GM06990 (cell line): Measurements from ENCODE around the gene BCL6.

ENCODE experiments used
- DNase-seq: peaks from one replicate; pipeline ENCODE4 v3.0.0-alpha.2; 2011; ENCODE audit not compliant: insufficient read length; ENCODE audit errors: extremely low read depth
- H3K27me3 ChIP-seq: replicated peaks from 2 replicates; pipeline ENCODE4 v1.6.0; 2011; ENCODE audit warnings: low read length; ENCODE audit not compliant: control insufficient read depth, insufficient read depth
- H3K36me3 ChIP-seq: 2 replicates; pipeline ENCODE4 v1.5.1; 2011; ENCODE audit warnings: low read length; ENCODE audit not compliant: control insufficient read depth, insufficient read depth
- H3K4me3 ChIP-seq: replicated peaks from 2 replicates; pipeline ENCODE4 v1.5.1; 2011; ENCODE audit warnings: low read depth, mild to moderate bottlenecking, control low read depth, low read length
- TF ChIP-seq, protein P1 (sequence below): IDR thresholded peaks from 2 replicates; pipeline ENCODE4 v1.5.1; 2011; ENCODE audit warnings: low read length, control low read depth, mild to moderate bottlenecking, inconsistent platforms; ENCODE audit not compliant: insufficient read depth, poor library complexity, severe bottlenecking

Gene BCL6

DNA sequence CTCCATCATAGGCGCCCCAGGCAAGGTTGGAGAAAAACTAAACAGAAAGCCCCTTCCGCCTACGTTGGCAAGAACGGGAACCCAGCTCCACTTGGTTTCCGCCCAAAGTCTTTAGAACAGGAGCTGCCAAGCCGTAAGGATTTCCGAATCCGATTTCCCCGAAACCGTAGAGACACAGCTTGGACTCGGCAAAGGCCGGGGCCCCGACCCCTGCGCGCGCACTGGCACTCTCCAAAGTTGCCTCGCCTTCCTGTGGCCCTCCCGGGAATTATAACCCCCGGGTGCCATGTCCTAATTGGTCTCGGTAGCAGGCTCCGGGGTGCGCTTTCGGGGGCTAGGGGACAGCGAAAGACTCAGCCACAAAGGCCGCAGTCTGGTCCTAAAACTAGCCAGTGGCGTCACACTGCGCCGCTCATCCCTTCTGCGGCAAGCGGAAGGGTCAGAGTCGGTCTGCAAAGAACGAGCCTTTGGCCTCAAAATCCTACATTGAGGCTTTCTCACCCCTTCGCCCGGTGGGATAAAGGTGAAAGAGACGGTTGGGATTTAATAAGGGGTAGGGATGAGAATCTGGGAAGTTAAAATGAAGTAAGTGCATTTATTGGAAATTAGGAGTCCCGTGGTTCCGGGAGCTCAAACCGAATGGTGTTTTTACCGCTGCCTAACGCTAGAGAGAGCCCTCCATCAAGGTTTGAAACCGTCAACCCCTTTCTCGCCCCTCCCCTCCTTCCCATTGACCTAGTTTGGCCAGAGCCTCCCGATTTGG lies 6.8 kb downstream of the BCL6 start:
- no peaks in the 10 kb centered on the region; the same call in none of the 2 replicates for H3K27me3 ChIP-seq
- TF ChIP-seq, protein P1, sequence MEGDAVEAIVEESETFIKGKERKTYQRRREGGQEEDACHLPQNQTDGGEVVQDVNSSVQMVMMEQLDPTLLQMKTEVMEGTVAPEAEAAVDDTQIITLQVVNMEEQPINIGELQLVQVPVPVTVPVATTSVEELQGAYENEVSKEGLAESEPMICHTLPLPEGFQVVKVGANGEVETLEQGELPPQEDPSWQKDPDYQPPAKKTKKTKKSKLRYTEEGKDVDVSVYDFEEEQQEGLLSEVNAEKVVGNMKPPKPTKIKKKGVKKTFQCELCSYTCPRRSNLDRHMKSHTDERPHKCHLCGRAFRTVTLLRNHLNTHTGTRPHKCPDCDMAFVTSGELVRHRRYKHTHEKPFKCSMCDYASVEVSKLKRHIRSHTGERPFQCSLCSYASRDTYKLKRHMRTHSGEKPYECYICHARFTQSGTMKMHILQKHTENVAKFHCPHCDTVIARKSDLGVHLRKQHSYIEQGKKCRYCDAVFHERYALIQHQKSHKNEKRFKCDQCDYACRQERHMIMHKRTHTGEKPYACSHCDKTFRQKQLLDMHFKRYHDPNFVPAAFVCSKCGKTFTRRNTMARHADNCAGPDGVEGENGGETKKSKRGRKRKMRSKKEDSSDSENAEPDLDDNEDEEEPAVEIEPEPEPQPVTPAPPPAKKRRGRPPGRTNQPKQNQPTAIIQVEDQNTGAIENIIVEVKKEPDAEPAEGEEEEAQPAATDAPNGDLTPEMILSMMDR = peak; percentile 82

DNA sequence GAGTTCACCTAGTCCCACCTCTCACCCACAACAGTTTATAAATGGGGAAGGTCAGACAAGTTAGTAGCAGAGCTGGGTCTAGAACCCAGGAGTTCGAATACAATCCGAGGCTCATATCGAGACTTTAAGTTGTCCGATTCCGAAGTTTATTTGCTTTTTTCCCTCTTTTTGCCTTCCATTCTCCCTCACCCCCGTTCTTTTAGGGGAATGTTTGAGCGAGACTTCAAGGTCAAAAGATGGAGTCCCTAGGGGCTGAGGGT lies 7.3 kb downstream of the BCL6 start:
- TF ChIP-seq, protein P1 = no peak
- Histone ChIP-seq H3K27me3 (no peaks in the 10 kb centered on the region; the same call in none of the 2 replicates), H3K36me3 (no peaks in the 10 kb centered on the region), H3K4me3 (peak overlapping the region; percentile 52)
- DNase-seq = no peak

More for the DNA sequence above, 6.8 kb downstream of the BCL6 start:
- peak overlapping the region; percentile 52 for H3K4me3 ChIP-seq
- no peaks in the 10 kb centered on the region for H3K36me3 ChIP-seq
- no peak for DNase-seq

DNA sequence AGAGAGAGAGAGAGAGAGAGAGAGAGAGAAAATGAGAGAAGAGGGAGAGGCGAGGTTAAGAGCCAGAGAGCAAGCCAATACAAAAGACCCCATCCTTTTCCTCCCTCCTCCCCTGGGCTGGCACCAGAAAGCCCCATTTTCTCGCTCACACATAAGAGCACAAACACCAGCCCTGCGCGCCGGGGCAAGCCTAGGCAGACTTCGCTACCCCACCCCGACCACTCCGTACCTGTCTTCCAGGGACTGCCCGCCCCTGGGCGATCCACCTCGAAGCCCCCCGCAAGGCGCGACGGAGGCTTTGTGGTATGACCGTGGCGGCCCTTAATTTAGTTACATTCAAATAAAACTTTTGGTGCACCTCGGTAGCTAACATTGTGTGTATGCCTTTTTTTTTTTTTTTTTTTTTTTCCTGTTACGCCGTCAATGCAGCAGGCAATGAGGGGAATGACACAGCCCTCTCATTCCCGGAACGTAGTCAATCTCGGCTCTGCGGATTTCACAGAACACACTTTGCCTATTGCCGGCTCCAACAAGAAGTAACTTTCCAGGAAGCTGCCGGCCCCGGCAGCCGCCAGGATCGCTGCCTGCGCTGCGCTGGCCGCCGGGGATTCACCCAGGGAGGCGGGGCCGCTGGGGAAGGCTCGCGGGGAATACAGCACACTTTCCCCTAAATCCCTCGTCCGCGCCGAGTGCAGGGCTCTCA lies 7.7 kb downstream of the BCL6 start:
- TF ChIP-seq, protein P1 = no peak
- no peak for DNase-seq
- Histone ChIP-seq H3K4me3 (peak overlapping the region; percentile 52), H3K36me3 (no peaks in the 10 kb centered on the region), H3K27me3 (no peaks in the 10 kb centered on the region; the same call in none of the 2 replicates)

DNA sequence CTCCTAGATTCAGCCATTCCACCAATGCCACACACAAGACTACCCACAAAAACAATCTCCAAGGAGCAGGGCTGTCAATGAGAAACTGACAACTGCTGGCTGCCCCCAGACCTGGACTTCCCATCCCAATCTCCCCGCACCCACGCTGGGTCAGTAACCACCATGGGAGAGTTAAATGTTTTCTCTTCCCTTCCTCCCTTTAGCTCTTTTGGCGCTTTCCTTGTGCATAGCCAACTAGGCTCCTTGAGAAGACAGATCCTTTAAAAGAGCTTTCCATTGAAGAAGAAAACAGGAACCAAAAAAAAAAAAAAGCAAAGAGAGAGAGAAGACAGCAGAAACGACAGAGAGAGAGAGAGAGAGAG lies 8.3 kb downstream of the BCL6 start:
- Histone ChIP-seq H3K36me3 (no peaks in the 10 kb centered on the region), H3K4me3 (no peak overlapping the region), H3K27me3 (no peaks in the 10 kb centered on the region; the same call in none of the 2 replicates)
- TF ChIP-seq, protein P1 = no peak
- no peak for DNase-seq

DNA sequence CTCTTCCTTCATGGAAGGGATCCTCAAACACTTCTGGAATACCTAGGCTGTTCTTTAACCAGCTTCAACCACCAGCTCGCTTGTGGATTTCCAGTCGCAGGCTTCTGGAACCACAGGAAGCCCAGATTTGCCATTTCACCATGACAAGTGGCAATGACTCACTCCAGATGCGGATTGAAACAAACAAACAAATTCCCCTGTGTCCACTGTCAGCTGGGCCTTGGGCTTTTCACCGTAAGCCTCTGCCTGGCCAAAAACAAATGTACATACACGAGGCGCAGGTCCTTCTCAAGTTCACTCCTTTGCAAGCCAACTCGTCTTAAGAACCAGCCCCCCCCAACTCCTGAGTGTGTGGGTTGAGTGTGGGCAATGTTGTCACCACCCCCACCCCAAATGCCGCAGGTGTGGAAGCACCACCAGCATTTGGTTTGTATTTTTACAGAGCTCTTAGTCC lies 8.8 kb downstream of the BCL6 start:
- no peak for DNase-seq
- TF ChIP-seq, protein P1 = no peak
- no peaks in the 10 kb centered on the region; the same call in none of the 2 replicates for H3K27me3 ChIP-seq
- H3K4me3 ChIP-seq = no peak overlapping the region
- H3K36me3 ChIP-seq = no peaks in the 10 kb centered on the region

DNA sequence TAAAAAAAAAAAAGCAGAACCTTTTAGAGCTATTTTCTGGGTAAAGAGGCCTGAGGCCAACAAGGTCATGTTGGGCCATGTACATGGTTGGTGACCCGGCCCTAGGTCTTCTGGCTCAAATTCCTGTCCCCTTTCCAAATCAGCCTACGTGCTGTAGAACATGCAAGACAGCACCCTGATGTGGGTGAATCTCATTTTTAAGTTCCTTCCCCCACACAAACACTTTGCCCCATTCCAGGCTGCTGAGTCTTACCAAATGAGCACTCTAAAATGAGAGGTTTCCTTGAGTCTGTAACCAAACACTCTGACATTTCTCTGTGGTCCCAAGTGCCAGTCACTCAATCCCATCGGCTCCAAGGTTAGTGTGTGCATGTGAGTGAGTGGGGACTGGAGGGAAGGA lies 9.4 kb downstream of the BCL6 start:
- TF ChIP-seq, protein P1 = no peak
- no peaks in the 10 kb centered on the region for H3K36me3 ChIP-seq
- DNase-seq = no peak
- H3K27me3 ChIP-seq = no peaks in the 10 kb centered on the region; the same call in none of the 2 replicates
- H3K4me3 ChIP-seq = no peak overlapping the region
